ENCODE results near the gene SLC25A13. TPM values are rescaled to one million over a fixed set of nuclear protein-coding genes. Genes with fewer than 3 reads are reported as not detected.

The SLC25A13 gene
- total and polyA plus RNA-seq, 9 of the 15 experiments (the other 6 are each of a cell fraction or from before 2014, with no cell fraction given): 21.4 to 80.2 (median 58.7) TPM

- no peak for DNase-seq (ENCODE audit: extremely low read depth in 1 of 4, low spot score in 3 of 4)
- Histone ChIP-seq H2AFZ (ENCODE audit: low read depth, low read length) (no peak overlapping the region), H4K20me1 (replicated peaks; ENCODE audit: control insufficient read depth, insufficient read depth, low read length) (no peaks in the 10 kb centered on the region), H3K4me1 (replicated peaks in 1 of 2; ENCODE audit: control insufficient read depth in 2 of 2, insufficient read depth in 2 of 2, low read length in 2 of 2) (peaks cover 0 to 10% of the 10 kb centered on the region in 2 experiments; a peak in 2 of 5 replicates), H3K4me3 (no peak overlapping the region), H3K9ac (ENCODE audit: insufficient read depth in 1 of 2, low read depth in 2 of 2, low read length in 2 of 2) (no peak overlapping the region), H3K9me1 (ENCODE audit: control insufficient read depth, insufficient read depth, low read length) (no peaks in the 10 kb centered on the region), H3K27me3 (ENCODE audit: control insufficient read depth in 2 of 2, insufficient read depth in 2 of 2, low read length in 2 of 2) (no peaks in the 10 kb centered on the region), H3K4me2 (ENCODE audit: insufficient read depth, low read length) (no peak overlapping the region), H3K36me3 (ENCODE audit: control insufficient read depth, insufficient read depth, low read length) (peaks cover 8% of the 10 kb centered on the region; the same call in 1 of the 3 replicates), H3K9me3 (replicated peaks; ENCODE audit: control insufficient read depth, insufficient read depth, low read depth, low read length) (no peaks in the 10 kb centered on the region), H3K79me2 (ENCODE audit: control insufficient read depth, insufficient read depth, low read length) (no peaks in the 10 kb centered on the region), H3K27ac (ENCODE audit: extremely low read depth, low read depth, low read length) (no peak overlapping the region)
- FAIRE-seq: no peak
- WGBS (ENCODE audit: insufficient coverage, low coverage, missing lambda C conversion rate): 98% methylated on average over 3 of the region's 3 CpGs
- CTCF ChIA-PET (ENCODE audit: low intra/inter-chr PET ratio): interaction anchor here (0.6 kb wide), 1 partner anchor 116 kb away, joined by 3 read pairs; no protein-coding TSS in a partner anchor
- ATAC-seq: no peak
- POLR2A ChIA-PET: no interaction called here
- BruUV-seq (replicated peaks): no TSS peak
- intact Hi-C loops (cut with micrococcal nuclease) (no loop called here), in situ Hi-C loops (cut with MboI) (no loop called here)
- TF ChIP-seq ILF3 (IDR thresholded peaks at IDR 0.05; ENCODE audit: borderline replicate concordance): no peak
- no peak for TF ChIP-seq ZNF140 (CRISPR knock-in tag; IDR thresholded peaks at IDR 0.05)
- TF ChIP-seq NR1H2 (CRISPR knock-in tag; IDR thresholded peaks at IDR 0.05): no peak
- TF ChIP-seq BHLHE40 (IDR thresholded peaks at IDR 0.05; ENCODE audit: low read length): no peak
- TF ChIP-seq ZNF212 (CRISPR knock-in tag; IDR thresholded peaks at IDR 0.05): no peak
- TF ChIP-seq FOS (IDR thresholded peaks at IDR 0.05; ENCODE audit: extremely low read depth, insufficient read length): no peak
- TF ChIP-seq FOXK1 (CRISPR knock-in tag; IDR thresholded peaks at IDR 0.05; ENCODE audit: borderline replicate concordance): no peak
- TF ChIP-seq ZBTB11 (CRISPR knock-in tag; IDR thresholded peaks at IDR 0.05): no peak
- TF ChIP-seq RERE (CRISPR knock-in tag; IDR thresholded peaks at IDR 0.05; ENCODE audit: borderline replicate concordance): no peak
These were observed 118.1 kb downstream of the SLC25A13 start for GRCh38 chr7:96203786-96204185.

Data from K562 (cell line).